Breast epithelium (tissue), 4 donors: ENCODE results near the gene GABPA. TPM values are rescaled to one million over a fixed set of nuclear protein-coding genes. Genes with fewer than 3 reads are reported as not detected.

Experiments used
- DNase-seq, 2 donors: peaks; one replicate each; pipeline ENCODE4 v3.0.0-alpha.2; 2019; ENCODE audit warnings: low spot score in 2 of 2
- H3K27ac ChIP-seq, 2 donors: fragments of 200-600 bp; sonication (generic) in 1 of 2; one replicate each; pipeline ENCODE4 v1.5.1; 2016 to 2019; ENCODE audit warnings: mild to moderate bottlenecking in 1 of 2
- H3K27me3 ChIP-seq, 2 donors: fragments of 200-600 bp; sonication (generic) in 1 of 2; one replicate each; pipeline versions ENCODE4 v1.5.1 to v1.6.0; 2017 to 2019; ENCODE audit warnings: control low read depth in 1 of 2, mild to moderate bottlenecking in 1 of 2
- H3K36me3 ChIP-seq: fragments of 200-600 bp; one replicate; pipeline ENCODE4 v1.5.1; 2019
- H3K4me1 ChIP-seq, 2 donors: fragments of 200-600 bp; sonication (generic); one replicate each; pipeline ENCODE4 v1.5.1; 2016 to 2019; ENCODE audit warnings: control low read depth in 1 of 2
- H3K4me3 ChIP-seq, 3 donors: fragments of 200-600 bp; sonication (generic); 1 replicate in 2 of 3; 2 replicates in 1 of 3; pipeline ENCODE4 v1.5.1; 2016 to 2019; ENCODE audit warnings: mild to moderate bottlenecking in 3 of 3, moderate library complexity in 2 of 3
- H3K9me3 ChIP-seq, 2 donors: fragments of 200-600 bp; sonication (generic) in 1 of 2; one replicate each; pipeline ENCODE4 v1.5.1; 2016 to 2019; ENCODE audit warnings: control low read depth in 1 of 2
- POLR2A ChIP-seq: fragments of 450-650 bp; IDR thresholded peaks from one replicate; pipeline ENCODE4 v1.6.1; 2016; ENCODE audit warnings: antibody characterized with exemption, mild to moderate bottlenecking, moderate library complexity
- POLR2AphosphoS5 ChIP-seq, 3 donors: sonication (generic); formaldehyde crosslinking; IDR thresholded peaks; one replicate each; pipeline ENCODE4 v1.6.1; 2017; ENCODE audit warnings: antibody characterized with exemption in 3 of 3
- intact Hi-C: fragments of 100-400 bp; cut with DNase I; formaldehyde crosslinking; loops from one replicate; pipeline ENCODE4 v1.15.1; 2023; ENCODE audit warnings: low total_unique reads
- total RNA-seq, 3 donors: library from RNA; depleted of rRNA; stranded (reverse); fragments of >200 nt; gene quantifications; one replicate each; pipeline ENCODE4 v1.1.0, GENCODE V29; 2016
- TF ChIP-seq, protein P1 (sequence below), 3 donors: fragments of 450-650 bp; IDR thresholded peaks; one replicate each; pipeline ENCODE4 v1.5.1; 2016 to 2017; ENCODE audit warnings: antibody characterized with exemption in 3 of 3, mild to moderate bottlenecking in 3 of 3, moderate library complexity in 3 of 3

Gene GABPA
- total RNA-seq, 3 donors from 2014 or later: 25.8 to 35.3 (median 28.8) TPM

DNA sequence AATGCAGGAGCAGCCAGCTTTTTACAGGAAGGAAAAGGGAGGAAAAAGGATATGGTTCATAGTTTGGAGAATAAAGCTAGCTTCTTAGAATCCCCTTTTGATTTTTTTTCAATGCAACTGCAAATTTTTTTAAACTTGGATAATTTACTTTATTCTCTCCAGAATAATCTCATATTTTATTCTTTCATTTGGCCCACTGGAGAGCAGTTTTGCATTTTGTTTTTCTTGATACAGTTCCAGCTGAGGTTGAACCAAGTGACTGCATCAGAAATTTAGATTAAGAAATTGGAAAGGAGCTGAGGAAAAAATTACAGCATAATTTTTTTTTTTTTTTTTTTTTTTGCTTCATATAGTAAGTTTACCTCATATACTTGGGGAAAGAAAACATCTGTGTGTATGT lies 22.8 kb downstream of the GABPA start:
- Histone ChIP-seq H3K27me3 (no peaks in the 10 kb centered on the region), H3K4me3 (no peak overlapping the region), H3K36me3 (no peaks in the 10 kb centered on the region), H3K4me1 (no peaks in the 10 kb centered on the region), H3K9me3 (no peaks in the 10 kb centered on the region), H3K27ac (no peak overlapping the region)
- TF ChIP-seq, protein P1, sequence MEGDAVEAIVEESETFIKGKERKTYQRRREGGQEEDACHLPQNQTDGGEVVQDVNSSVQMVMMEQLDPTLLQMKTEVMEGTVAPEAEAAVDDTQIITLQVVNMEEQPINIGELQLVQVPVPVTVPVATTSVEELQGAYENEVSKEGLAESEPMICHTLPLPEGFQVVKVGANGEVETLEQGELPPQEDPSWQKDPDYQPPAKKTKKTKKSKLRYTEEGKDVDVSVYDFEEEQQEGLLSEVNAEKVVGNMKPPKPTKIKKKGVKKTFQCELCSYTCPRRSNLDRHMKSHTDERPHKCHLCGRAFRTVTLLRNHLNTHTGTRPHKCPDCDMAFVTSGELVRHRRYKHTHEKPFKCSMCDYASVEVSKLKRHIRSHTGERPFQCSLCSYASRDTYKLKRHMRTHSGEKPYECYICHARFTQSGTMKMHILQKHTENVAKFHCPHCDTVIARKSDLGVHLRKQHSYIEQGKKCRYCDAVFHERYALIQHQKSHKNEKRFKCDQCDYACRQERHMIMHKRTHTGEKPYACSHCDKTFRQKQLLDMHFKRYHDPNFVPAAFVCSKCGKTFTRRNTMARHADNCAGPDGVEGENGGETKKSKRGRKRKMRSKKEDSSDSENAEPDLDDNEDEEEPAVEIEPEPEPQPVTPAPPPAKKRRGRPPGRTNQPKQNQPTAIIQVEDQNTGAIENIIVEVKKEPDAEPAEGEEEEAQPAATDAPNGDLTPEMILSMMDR (IDR thresholded peaks at IDR 0.05): no peak
- no peak for TF ChIP-seq POLR2AphosphoS5 (IDR thresholded peaks at IDR 0.05)
- no peak for TF ChIP-seq POLR2A
- intact Hi-C loops: no loop called here
- no peak for DNase-seq

DNA sequence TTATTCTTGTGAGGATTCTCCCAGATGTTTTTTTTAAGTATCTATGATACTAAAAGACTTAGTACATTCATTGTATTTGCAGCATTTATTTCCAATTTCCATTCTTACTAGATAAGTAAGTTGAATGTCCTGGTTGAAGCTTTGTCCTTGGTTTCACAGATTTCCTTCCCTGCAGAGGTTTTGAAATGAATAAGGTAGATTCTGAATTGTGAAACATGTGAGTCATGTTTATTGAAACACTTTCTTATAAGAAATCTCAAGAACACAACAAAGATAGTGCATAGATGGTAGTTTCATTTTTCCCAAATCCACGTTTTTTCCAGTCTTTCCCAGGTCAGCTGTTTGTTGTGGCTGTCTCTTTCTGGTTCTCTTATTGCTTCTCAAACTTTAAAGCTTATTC lies 24.8 kb downstream of the GABPA start:
- no peak for TF ChIP-seq POLR2AphosphoS5 (IDR thresholded peaks at IDR 0.05)
- H3K4me1 ChIP-seq: no peaks in the 10 kb centered on the region
- no peak overlapping the region for H3K27ac ChIP-seq
- H3K36me3 ChIP-seq: no peaks in the 10 kb centered on the region
- H3K27me3 ChIP-seq: no peaks in the 10 kb centered on the region
- intact Hi-C loops: no loop called here
- no peak for DNase-seq
- no peaks in the 10 kb centered on the region for H3K9me3 ChIP-seq
- H3K4me3 ChIP-seq: no peak overlapping the region

DNA sequence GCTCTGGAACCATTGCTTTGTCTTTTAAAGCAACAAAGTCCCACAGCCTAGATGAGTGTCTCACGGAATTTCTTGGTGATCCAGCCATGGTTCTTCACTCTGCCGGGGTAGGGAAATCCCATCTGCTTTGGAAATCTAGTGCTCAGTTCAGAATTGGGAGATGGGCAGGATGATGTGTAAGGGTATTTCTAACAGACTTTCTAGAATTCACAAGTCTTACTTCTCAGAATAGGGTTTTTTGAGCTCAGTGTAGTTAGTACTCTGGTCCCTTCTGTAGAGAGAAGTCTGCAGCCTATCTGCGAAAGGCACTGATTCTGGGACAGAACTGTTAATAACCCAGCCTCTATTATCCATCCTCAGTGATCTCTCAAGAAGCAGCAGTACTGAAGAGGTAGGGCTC lies 25.3 kb downstream of the GABPA start:
- Histone ChIP-seq H3K4me1 (no peaks in the 10 kb centered on the region), H3K27me3 (no peaks in the 10 kb centered on the region), H3K9me3 (no peaks in the 10 kb centered on the region), H3K4me3 (no peak overlapping the region), H3K27ac (no peak overlapping the region), H3K36me3 (no peaks in the 10 kb centered on the region)
- TF ChIP-seq, protein P1 (IDR thresholded peaks at IDR 0.05): no peak
- TF ChIP-seq POLR2A (no peak), POLR2AphosphoS5 (IDR thresholded peaks at IDR 0.05) (no peak)
- intact Hi-C loops: no loop called here
- DNase-seq: no peak

DNA sequence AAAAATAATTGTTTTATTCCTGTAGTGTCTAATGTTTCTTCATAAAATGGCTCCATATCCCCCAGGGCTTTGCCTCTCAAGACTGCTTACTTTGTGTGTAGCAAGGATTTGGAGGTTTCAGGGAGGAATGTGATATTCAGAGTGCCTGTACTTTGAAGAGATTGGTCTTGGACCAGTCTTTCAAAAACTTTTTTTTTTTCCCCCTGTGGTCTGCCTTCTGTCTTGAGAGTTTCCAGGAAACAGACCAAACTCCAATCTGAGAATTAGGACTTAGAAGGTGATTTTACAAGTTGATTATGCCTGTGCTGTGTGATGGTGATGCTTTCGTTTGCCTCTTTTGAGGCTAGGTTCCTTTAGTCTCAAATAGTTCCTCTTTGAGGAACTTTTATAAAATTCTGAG lies 25.9 kb downstream of the GABPA start:
- TF ChIP-seq POLR2A (no peak), POLR2AphosphoS5 (IDR thresholded peaks at IDR 0.05) (no peak)
- TF ChIP-seq, protein P1 (IDR thresholded peaks at IDR 0.05): no peak
- no peaks in the 10 kb centered on the region for H3K36me3 ChIP-seq
- H3K9me3 ChIP-seq: no peaks in the 10 kb centered on the region
- no peaks in the 10 kb centered on the region for H3K4me1 ChIP-seq
- H3K27me3 ChIP-seq: no peaks in the 10 kb centered on the region
- H3K4me3 ChIP-seq: no peak overlapping the region
- DNase-seq: no peak
- intact Hi-C loops: no loop called here
- no peak overlapping the region for H3K27ac ChIP-seq

DNA sequence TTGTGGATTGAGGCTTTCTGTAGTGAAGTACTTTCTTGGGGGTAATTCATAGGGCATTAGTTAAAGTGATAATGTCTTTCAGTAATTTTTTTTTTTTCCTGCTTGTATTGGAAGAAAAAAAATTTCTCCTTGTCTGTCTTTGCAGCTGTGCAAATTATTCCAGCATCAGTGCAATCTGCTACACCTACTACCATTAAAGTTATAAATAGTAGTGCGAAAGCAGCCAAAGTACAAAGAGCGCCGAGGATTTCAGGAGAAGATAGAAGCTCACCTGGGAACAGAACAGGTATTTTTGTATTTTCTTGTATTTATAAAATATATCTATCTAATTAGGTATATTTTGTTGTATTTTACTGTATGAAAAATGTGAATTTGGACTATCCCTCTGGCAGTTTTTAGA lies 29.3 kb downstream of the GABPA start:
- Histone ChIP-seq H3K4me1 (no peaks in the 10 kb centered on the region), H3K27me3 (no peaks in the 10 kb centered on the region), H3K4me3 (no peak overlapping the region), H3K36me3 (no peaks in the 10 kb centered on the region), H3K9me3 (no peaks in the 10 kb centered on the region), H3K27ac (no peak overlapping the region)
- TF ChIP-seq POLR2A (no peak), POLR2AphosphoS5 (IDR thresholded peaks at IDR 0.05) (no peak)
- TF ChIP-seq, protein P1 (IDR thresholded peaks at IDR 0.05): no peak
- intact Hi-C loops: no loop called here
- no peak for DNase-seq

DNA sequence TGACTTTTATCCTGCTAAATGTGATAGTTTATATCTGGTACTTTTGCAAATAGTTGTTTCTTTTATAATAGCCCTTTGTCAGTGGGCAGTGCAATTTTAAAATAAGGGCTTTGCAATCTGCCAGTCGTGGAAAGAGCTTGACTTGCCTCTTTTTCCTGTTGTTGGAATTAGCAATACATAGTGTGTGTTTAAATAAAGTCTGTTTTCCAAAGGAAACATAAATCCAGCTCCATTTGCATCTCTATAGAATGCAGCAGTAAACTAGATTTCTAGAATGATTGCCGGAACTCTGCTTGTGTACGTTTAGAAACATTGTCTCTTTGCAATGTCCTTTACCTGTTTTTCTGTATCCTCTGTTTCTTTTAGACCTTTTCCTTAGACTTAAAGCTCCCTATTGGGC lies 33.1 kb downstream of the GABPA start:
- intact Hi-C loops: no loop called here
- H3K27ac ChIP-seq: no peak overlapping the region
- no peak overlapping the region for H3K4me3 ChIP-seq
- H3K36me3 ChIP-seq: no peaks in the 10 kb centered on the region
- no peaks in the 10 kb centered on the region for H3K4me1 ChIP-seq
- TF ChIP-seq POLR2AphosphoS5 (IDR thresholded peaks at IDR 0.05): no peak
- TF ChIP-seq, protein P1 (IDR thresholded peaks at IDR 0.05): no peak
- no peak for TF ChIP-seq POLR2A
- H3K27me3 ChIP-seq: no peaks in the 10 kb centered on the region
- DNase-seq: no peak
- no peaks in the 10 kb centered on the region for H3K9me3 ChIP-seq
